ENCODE data around the gene PTPRG. TPM values are rescaled to one million over a fixed set of nuclear protein-coding genes. Genes with fewer than 3 reads are reported as not detected.

The PTPRG gene
- polyA plus RNA-seq, 3 donors: not detected

DNA sequence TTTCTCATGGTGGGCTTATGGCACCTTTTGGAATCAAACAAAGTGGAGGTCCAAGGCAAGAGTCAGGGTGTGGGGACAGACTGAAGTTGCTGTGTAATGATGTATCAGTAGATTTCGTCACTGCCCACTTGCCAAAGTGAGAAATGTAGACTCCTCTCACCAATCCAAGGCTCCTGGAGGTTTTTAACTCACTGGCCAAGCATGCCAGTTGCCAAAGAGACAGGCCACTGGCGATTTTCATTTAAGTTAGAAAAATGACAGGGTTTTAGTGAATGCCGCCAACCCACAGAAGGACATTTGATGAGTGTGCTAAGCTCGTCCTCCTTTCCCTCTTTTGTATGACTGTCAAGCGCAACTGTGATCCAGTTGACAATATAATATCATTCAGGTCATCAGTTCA is 602.8 kb downstream of the PTPRG start:
- H4K20me1 ChIP-seq (ENCODE audit: insufficient read depth, low read length): no peaks in the 10 kb centered on the region
- H3K4me2 ChIP-seq (replicated peaks; ENCODE audit: extremely low read depth, low read length, poor library complexity, severe bottlenecking): no peak overlapping the region
- Mint-ChIP-seq H3K27me3 (ENCODE audit: low read depth in 3 of 3) (peaks cover 0 to 5% (median 2%) of the 10 kb centered on the region in 3 donors), H3K9me3 (peaks cover 0 to 6% (median 1%) of the 10 kb centered on the region in 7 donors), H3K4me1 (no peaks in the 10 kb centered on the region), H3K27ac (no peak overlapping the region), H3K4me3 (no peak overlapping the region), H3K36me3 (no peaks in the 10 kb centered on the region)
- no peak overlapping the region for H3K4me3 ChIP-seq (replicated peaks in 1 of 3; ENCODE audit: low read depth in 2 of 3, low read length in 3 of 3)
- no peak for DNase-seq
- intact Hi-C loops (cut with micrococcal nuclease): no loop called here
- H2AFZ ChIP-seq (ENCODE audit: insufficient read depth, low read depth, low read length, poor library complexity, severe bottlenecking): no peak overlapping the region
- no peak overlapping the region for H3K27ac ChIP-seq (ENCODE audit: low read depth in 1 of 2, low read length in 2 of 2)
- no peaks in the 10 kb centered on the region for H3K79me2 ChIP-seq (ENCODE audit: insufficient read depth, low read length)
- 93% methylated on average over 2 of the region's 5 CpGs for WGBS (ENCODE audit: insufficient coverage)
- no peaks in the 10 kb centered on the region for H3K9me3 ChIP-seq (replicated peaks in 1 of 2; ENCODE audit: control insufficient read depth in 1 of 2, insufficient read depth in 1 of 2, low read length in 2 of 2)
- TF ChIP-seq, protein P1, sequence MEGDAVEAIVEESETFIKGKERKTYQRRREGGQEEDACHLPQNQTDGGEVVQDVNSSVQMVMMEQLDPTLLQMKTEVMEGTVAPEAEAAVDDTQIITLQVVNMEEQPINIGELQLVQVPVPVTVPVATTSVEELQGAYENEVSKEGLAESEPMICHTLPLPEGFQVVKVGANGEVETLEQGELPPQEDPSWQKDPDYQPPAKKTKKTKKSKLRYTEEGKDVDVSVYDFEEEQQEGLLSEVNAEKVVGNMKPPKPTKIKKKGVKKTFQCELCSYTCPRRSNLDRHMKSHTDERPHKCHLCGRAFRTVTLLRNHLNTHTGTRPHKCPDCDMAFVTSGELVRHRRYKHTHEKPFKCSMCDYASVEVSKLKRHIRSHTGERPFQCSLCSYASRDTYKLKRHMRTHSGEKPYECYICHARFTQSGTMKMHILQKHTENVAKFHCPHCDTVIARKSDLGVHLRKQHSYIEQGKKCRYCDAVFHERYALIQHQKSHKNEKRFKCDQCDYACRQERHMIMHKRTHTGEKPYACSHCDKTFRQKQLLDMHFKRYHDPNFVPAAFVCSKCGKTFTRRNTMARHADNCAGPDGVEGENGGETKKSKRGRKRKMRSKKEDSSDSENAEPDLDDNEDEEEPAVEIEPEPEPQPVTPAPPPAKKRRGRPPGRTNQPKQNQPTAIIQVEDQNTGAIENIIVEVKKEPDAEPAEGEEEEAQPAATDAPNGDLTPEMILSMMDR (IDR thresholded peaks at IDR 0.05): no peak
- H3K9ac ChIP-seq (ENCODE audit: insufficient read depth, low read length, poor library complexity, severe bottlenecking): no peak overlapping the region
- no peaks in the 10 kb centered on the region for H3K27me3 ChIP-seq (ENCODE audit: control insufficient read depth in 2 of 2, insufficient read depth in 2 of 2, low read length in 2 of 2)
- H3K36me3 ChIP-seq (replicated peaks in 1 of 2; ENCODE audit: control insufficient read depth in 1 of 2, insufficient read depth in 2 of 2, low read length in 2 of 2): no peaks in the 10 kb centered on the region
- no peaks in the 10 kb centered on the region for H3K4me1 ChIP-seq (ENCODE audit: control insufficient read depth in 1 of 2, insufficient read depth in 2 of 2, low read length in 2 of 2)

DNA sequence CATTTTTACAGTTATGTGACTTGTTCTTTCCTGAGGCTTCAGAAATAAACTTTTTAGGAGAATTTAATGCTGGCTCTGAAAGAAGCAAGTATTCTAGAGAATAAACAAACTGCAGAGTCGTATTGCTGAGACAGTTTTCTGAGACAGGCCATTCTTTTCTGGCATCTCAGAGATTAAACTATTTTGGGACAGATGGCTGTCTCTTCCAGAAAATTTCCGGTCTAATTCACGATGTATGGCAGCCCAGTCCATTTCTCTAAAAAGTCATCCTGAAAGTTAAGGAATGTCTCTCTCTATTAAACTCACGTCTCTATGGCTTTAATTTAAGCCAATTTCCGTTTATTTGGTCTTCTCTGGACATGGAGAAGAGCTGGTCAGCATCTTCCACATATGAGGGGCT is 603.4 kb downstream of the PTPRG start:
- H3K27me3 Mint-ChIP-seq (ENCODE audit: low read depth in 3 of 3): peaks cover 0 to 6% (median under 1%) of the 10 kb centered on the region in 3 donors
- H3K4me2 ChIP-seq (replicated peaks; ENCODE audit: extremely low read depth, low read length, poor library complexity, severe bottlenecking): no peak overlapping the region
- TF ChIP-seq, protein P1 (IDR thresholded peaks at IDR 0.05): no peak

More for the DNA sequence above, 603.4 kb downstream of the PTPRG start:
- no peaks in the 10 kb centered on the region for H3K79me2 ChIP-seq (ENCODE audit: insufficient read depth, low read length)
- no peaks in the 10 kb centered on the region for H3K9me3 ChIP-seq (replicated peaks in 1 of 2; ENCODE audit: control insufficient read depth in 1 of 2, insufficient read depth in 1 of 2, low read length in 2 of 2)
- H3K36me3 ChIP-seq (replicated peaks in 1 of 2; ENCODE audit: control insufficient read depth in 1 of 2, insufficient read depth in 2 of 2, low read length in 2 of 2): no peaks in the 10 kb centered on the region
- Mint-ChIP-seq H3K36me3 (no peaks in the 10 kb centered on the region), H3K9me3 (peaks cover 0 to 3% (median 1%) of the 10 kb centered on the region in 7 donors), H3K4me1 (no peaks in the 10 kb centered on the region), H3K27ac (no peak overlapping the region), H3K4me3 (no peak overlapping the region)
- no peaks in the 10 kb centered on the region for H3K4me1 ChIP-seq (ENCODE audit: control insufficient read depth in 1 of 2, insufficient read depth in 2 of 2, low read length in 2 of 2)
- 92% methylated on average over 4 of the region's 5 CpGs for WGBS (ENCODE audit: insufficient coverage)
- no peak overlapping the region for H2AFZ ChIP-seq (ENCODE audit: insufficient read depth, low read depth, low read length, poor library complexity, severe bottlenecking)
- H3K9ac ChIP-seq (ENCODE audit: insufficient read depth, low read length, poor library complexity, severe bottlenecking): no peak overlapping the region
- no peak overlapping the region for H3K4me3 ChIP-seq (replicated peaks in 1 of 3; ENCODE audit: low read depth in 2 of 3, low read length in 3 of 3)
- H3K27me3 ChIP-seq (ENCODE audit: control insufficient read depth in 2 of 2, insufficient read depth in 2 of 2, low read length in 2 of 2): no peaks in the 10 kb centered on the region
- H3K27ac ChIP-seq (ENCODE audit: low read depth in 1 of 2, low read length in 2 of 2): no peak overlapping the region
- no peak for DNase-seq
- intact Hi-C loops (cut with micrococcal nuclease): no loop called here
- no peaks in the 10 kb centered on the region for H4K20me1 ChIP-seq (ENCODE audit: insufficient read depth, low read length)
